PC-9 (cell line): ENCODE data around the gene CAMTA1. TPM values are rescaled to one million over a fixed set of nuclear protein-coding genes. Genes with fewer than 3 reads are reported as not detected.

ENCODE experiments used
- BruUV-seq: library from RNA; stranded (reverse); fragments of 400-500 nt; replicated peaks from 2 replicates; lab custom pipeline; 2021; lab: Mats Ljungman, UMichigan
- CTCF ChIA-PET: fragments of 300-600 bp; sonication (Branson Sonifier 250); formaldehyde crosslinking; loops from one replicate; lab custom pipeline; 2022; ENCODE audit warnings: antibody characterized with exemption; lab: Charles Lee
- POLR2A ChIA-PET: fragments of 300-600 bp; sonication (Branson Sonifier 250); formaldehyde crosslinking; loops from one replicate; lab custom pipeline; 2022; ENCODE audit warnings: antibody characterized with exemption; ENCODE audit not compliant: unreplicated experiment; lab: Charles Lee
- DNase-seq, 2 experiments: peaks; one replicate each; pipeline versions ENCODE4 v3.0.0 to v3.0.0-alpha.2; 2015 to 2022; ENCODE audit warnings: mixed read lengths in 1 of 2
- H2AFZ ChIP-seq: fragments of 200-600 bp; sonication (generic); 2 replicates; pipeline ENCODE4 v1.8.1; 2017; ENCODE audit warnings: antibody characterized with exemption
- H3F3A ChIP-seq: fragments of 200-600 bp; sonication (generic); 2 replicates; pipeline ENCODE4 v1.8.1; 2017; ENCODE audit warnings: antibody characterized with exemption, mild to moderate bottlenecking, low read depth; ENCODE audit not compliant: insufficient read depth
- H3K27ac ChIP-seq: fragments of 200-600 bp; sonication (generic); 2 replicates; pipeline ENCODE4 v1.6.1; 2016; ENCODE audit warnings: mixed run types
- H3K27me3 ChIP-seq: fragments of 200-600 bp; sonication (generic); 2 replicates; pipeline ENCODE4 v1.6.1; 2016; ENCODE audit warnings: low read depth, mixed run types; ENCODE audit not compliant: insufficient read depth
- H3K36me3 ChIP-seq: fragments of 200-600 bp; sonication (generic); 2 replicates; pipeline ENCODE4 v1.6.1; 2016; ENCODE audit warnings: low read depth, mixed run types
- H3K4me1 ChIP-seq: fragments of 200-600 bp; sonication (generic); replicated peaks from 2 replicates; pipeline ENCODE4 v1.6.1; 2016; ENCODE audit warnings: mixed run types; ENCODE audit not compliant: insufficient read depth
- H3K4me2 ChIP-seq: fragments of 200-600 bp; sonication (generic); 2 replicates; pipeline ENCODE4 v1.6.1; 2017; ENCODE audit warnings: mixed run types
- H3K4me3 ChIP-seq: fragments of 200-600 bp; sonication (generic); 2 replicates; pipeline ENCODE4 v1.6.1; 2016; ENCODE audit warnings: mixed run types
- H3K79me2 ChIP-seq: fragments of 200-600 bp; sonication (generic); 2 replicates; pipeline ENCODE4 v1.6.1; 2017; ENCODE audit warnings: low read depth, mixed run types
- H3K9me2 ChIP-seq: fragments of 200-600 bp; sonication (generic); 2 replicates; pipeline ENCODE4 v1.8.1; 2017; ENCODE audit warnings: mild to moderate bottlenecking; ENCODE audit not compliant: insufficient read depth
- H3K9me3 ChIP-seq: fragments of 200-600 bp; sonication (generic); 2 replicates; pipeline ENCODE4 v1.8.1; 2016; ENCODE audit warnings: low read depth; ENCODE audit not compliant: insufficient read depth
- H4K20me1 ChIP-seq: fragments of 200-600 bp; sonication (generic); 2 replicates; pipeline ENCODE4 v1.8.1; 2017; ENCODE audit not compliant: insufficient read depth
- CTCF ChIP-seq: fragments of 200-600 bp; sonication (generic); conservative IDR thresholded peaks from 2 replicates; pipeline ENCODE4 v1.6.1; 2017; ENCODE audit warnings: mixed run types, antibody characterized with exemption, mild to moderate bottlenecking, moderate library complexity
- EZH2 ChIP-seq: fragments of 200-600 bp; sonication (generic); IDR thresholded peaks from 2 replicates; pipeline ENCODE4 v1.8.0; 2017; ENCODE audit warnings: antibody characterized with exemption, low read depth
- intact Hi-C: fragments of 100-400 bp; cut with micrococcal nuclease; formaldehyde crosslinking; loops from one replicate; pipeline ENCODE4 v1.10.0; 2022; ENCODE audit not compliant: unreplicated experiment
- total RNA-seq: library from RNA; stranded (reverse); gene quantifications from 2 replicates; pipeline ENCODE4 v1.2.3, GENCODE V29; 2021

CAMTA1 gene
- total RNA-seq, 1 experiment from 2014 or later, result 72.3 TPM

- Histone ChIP-seq H3F3A (no peaks in the 10 kb centered on the region), H3K9me3 (no peaks in the 10 kb centered on the region), H2AFZ (no peak overlapping the region), H3K79me2 (no peaks in the 10 kb centered on the region), H3K36me3 (no peaks in the 10 kb centered on the region), H3K9me2 (no peaks in the 10 kb centered on the region), H3K4me2 (no peak overlapping the region), H4K20me1 (no peaks in the 10 kb centered on the region), H3K4me3 (no peak overlapping the region), H3K27me3 (peaks cover 34% of the 10 kb centered on the region), H3K4me1 (no peaks in the 10 kb centered on the region), H3K27ac (no peak overlapping the region)
- DNase-seq, result no peak
- BruUV-seq, result no TSS peak
- POLR2A ChIA-PET, result interaction anchor here (0.6 kb wide), 1 partner anchor 138 kb away, joined by 4 read pairs; no protein-coding TSS in a partner anchor
- TF ChIP-seq EZH2, result no peak
- no peak for TF ChIP-seq CTCF
- intact Hi-C loops, result no loop called here
- CTCF ChIA-PET, result no interaction called here
Measured at GRCh38 chr1:6922096-6922931, 137.1 kb downstream of the CAMTA1 start.

DNA sequence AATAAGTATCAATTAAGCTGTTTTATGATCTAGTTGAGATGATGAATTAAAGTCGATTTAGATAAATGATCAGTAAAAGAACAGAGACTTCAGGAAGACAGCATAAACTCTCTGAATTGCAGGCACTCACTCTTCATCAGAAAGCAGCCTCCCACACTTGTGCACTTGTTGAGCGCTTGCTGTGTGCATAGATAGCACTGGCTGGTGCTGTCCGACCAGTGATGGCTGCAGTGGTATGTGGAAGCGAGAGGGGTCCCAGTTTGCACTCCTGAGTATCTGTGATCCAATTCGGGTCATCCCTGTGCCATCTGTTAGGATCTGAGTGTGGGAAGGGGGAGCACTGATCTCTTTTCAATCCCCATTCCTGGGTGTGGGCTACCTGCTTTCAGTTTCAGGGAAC is 137.8 kb downstream of the CAMTA1 start:
- ChIA-PET CTCF (no interaction called here), POLR2A (interaction anchor here (0.6 kb wide), 1 partner anchor 139 kb away, joined by 4 read pairs; no protein-coding TSS in a partner anchor)
- Histone ChIP-seq H4K20me1 (no peaks in the 10 kb centered on the region), H3K27ac (no peak overlapping the region), H3K36me3 (no peaks in the 10 kb centered on the region), H3K9me2 (no peaks in the 10 kb centered on the region), H3K4me3 (no peak overlapping the region), H3K9me3 (no peaks in the 10 kb centered on the region), H3K4me2 (no peak overlapping the region), H3K4me1 (no peaks in the 10 kb centered on the region), H3F3A (no peaks in the 10 kb centered on the region), H3K27me3 (peaks cover 39% of the 10 kb centered on the region), H2AFZ (no peak overlapping the region), H3K79me2 (no peaks in the 10 kb centered on the region)
- no TSS peak for BruUV-seq
- no peak for TF ChIP-seq CTCF
- TF ChIP-seq EZH2, result no peak
- DNase-seq, result no peak
- intact Hi-C loops, result no loop called here

DNA sequence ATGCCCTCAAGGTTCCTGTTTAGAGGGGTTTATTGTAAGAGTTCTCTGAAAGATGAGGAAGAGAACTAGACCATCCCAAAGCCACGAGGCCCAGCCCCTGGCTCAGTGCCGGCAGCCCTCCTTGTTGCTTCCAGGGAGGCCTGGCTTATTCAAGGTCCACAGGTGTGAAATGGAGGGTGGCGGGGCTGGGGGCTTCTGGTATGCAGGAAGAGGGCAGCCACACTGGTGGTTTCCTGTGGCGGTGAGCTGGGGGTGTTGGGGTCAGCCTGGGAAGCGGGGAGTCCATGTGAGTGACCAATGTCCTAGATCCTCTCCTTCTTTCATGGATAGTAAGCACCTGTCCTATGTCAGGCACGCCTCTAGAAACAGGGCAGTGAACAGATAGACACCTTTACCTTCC is 138.2 kb downstream of the CAMTA1 start:
- Histone ChIP-seq H3K27me3 (peaks cover 43% of the 10 kb centered on the region), H2AFZ (no peak overlapping the region), H3K4me3 (no peak overlapping the region), H4K20me1 (no peaks in the 10 kb centered on the region), H3K4me1 (no peaks in the 10 kb centered on the region), H3K4me2 (no peak overlapping the region), H3K79me2 (no peaks in the 10 kb centered on the region), H3K27ac (no peak overlapping the region), H3F3A (no peaks in the 10 kb centered on the region), H3K9me3 (no peaks in the 10 kb centered on the region), H3K9me2 (no peaks in the 10 kb centered on the region), H3K36me3 (no peaks in the 10 kb centered on the region)
- ChIA-PET POLR2A (no interaction called here), CTCF (no interaction called here)
- no peak for DNase-seq
- intact Hi-C loops, result no loop called here
- TF ChIP-seq EZH2 (no peak), CTCF (no peak)
- BruUV-seq, result no TSS peak
